PC-3 (cell line): ENCODE measurements around the gene PTAFR.

Experiments
- CTCF ChIP-seq: fragments of 300-600 bp; sonication (generic); conservative IDR thresholded peaks from 2 replicates; pipeline ENCODE4 v1.5.1; 2017; ENCODE audit warnings: antibody characterized with exemption, low read depth, mild to moderate bottlenecking, low read length
- EZH2 ChIP-seq: fragments of 300-600 bp; sonication (generic); IDR thresholded peaks from one replicate; pipeline ENCODE4 v1.6.1; 2017; ENCODE audit warnings: antibody characterized with exemption, mild to moderate bottlenecking, low read length; ENCODE audit not compliant: unreplicated experiment

- no peak for TF ChIP-seq CTCF
- TF ChIP-seq EZH2, result no peak
Measured at GRCh38 chr1:28136922-28137613, 39.4 kb downstream of the PTAFR start.
